GM12892 (cell line): ENCODE data around the gene SVEP1.
"Not testable (repeated sequence)": the region's sequence is repeated elsewhere in the genome, so short reads cannot be mapped to it uniquely, and the experiment has no call there.

Experiments
- DNase-seq: peaks from one replicate; pipeline ENCODE4 v3.0.0; 2011; ENCODE audit not compliant: insufficient read length
- FAIRE-seq: peaks from 2 replicates; lab custom pipeline; 2011; peaks lifted over from hg19 to GRCh38; lab: Jason Lieb, UNC
- POLR2A ChIP-seq: IDR thresholded peaks from 2 replicates; pipeline ENCODE4 v1.6.1; 2011; ENCODE audit warnings: low read depth, low read length, control low read depth
- POLR2AphosphoS5 ChIP-seq: IDR thresholded peaks from 2 replicates; pipeline ENCODE4 v1.6.1; 2011; ENCODE audit warnings: low read depth, low read length, control low read depth
- TAF1 ChIP-seq: IDR thresholded peaks from 2 replicates; pipeline ENCODE4 v1.6.1; 2011; ENCODE audit warnings: low read depth, mild to moderate bottlenecking, control low read depth, low read length, borderline replicate concordance

Gene SVEP1

GRCh38 chr9:110429453-110429852 lies 150.1 kb downstream of the SVEP1 start:
- TF ChIP-seq POLR2AphosphoS5, result no peak
- TF ChIP-seq TAF1, result no peak
- no peak for TF ChIP-seq POLR2A
- DNase-seq, result no peak
- no peak for FAIRE-seq

GRCh38 chr9:110427497-110428104 lies 151.9 kb downstream of the SVEP1 start:
- no peak for DNase-seq
- FAIRE-seq, result peak; percentile 79
- TF ChIP-seq POLR2AphosphoS5, result no peak
- TF ChIP-seq POLR2A, result no peak
- TF ChIP-seq TAF1, result no peak

- FAIRE-seq (no peak), DNase-seq (no peak)
- no peak for TF ChIP-seq POLR2A
- no peak for TF ChIP-seq POLR2AphosphoS5
- no peak for TF ChIP-seq TAF1
Observed at GRCh38 chr9:110426052-110426709, 153.4 kb downstream of the SVEP1 start.

- TF ChIP-seq TAF1, result no peak
- TF ChIP-seq POLR2AphosphoS5, result no peak
- no peak for TF ChIP-seq POLR2A
- no peak for DNase-seq
- no peak for FAIRE-seq
Observed at GRCh38 chr9:110414471-110414870, 165.1 kb downstream of the SVEP1 start.

- TF ChIP-seq POLR2A (no peak), POLR2AphosphoS5 (no peak), TAF1 (no peak)
- FAIRE-seq (no peak), DNase-seq (no peak)
Observed at GRCh38 chr9:110410961-110411360, 168.6 kb downstream of the SVEP1 start.

- no peak for DNase-seq
- TF ChIP-seq POLR2AphosphoS5 (no peak), TAF1 (no peak), POLR2A (no peak)
- FAIRE-seq, result no peak
Observed at GRCh38 chr9:110408598-110408997, 170.9 kb downstream of the SVEP1 start.

GRCh38 chr9:110405858-110406443 lies 173.6 kb downstream of the SVEP1 start:
- TF ChIP-seq POLR2A (no peak), TAF1 (no peak), POLR2AphosphoS5 (no peak)
- DNase-seq, result no peak
- no peak for FAIRE-seq

GRCh38 chr9:110404473-110404872 lies 175.1 kb downstream of the SVEP1 start:
- FAIRE-seq, result no peak
- DNase-seq, result no peak
- TF ChIP-seq POLR2A, result no peak
- TF ChIP-seq POLR2AphosphoS5, result no peak
- TF ChIP-seq TAF1, result no peak

- DNase-seq, result no peak
- TF ChIP-seq POLR2AphosphoS5 (no peak), TAF1 (no peak), POLR2A (no peak)
- no peak for FAIRE-seq
Observed at GRCh38 chr9:110399983-110400382, 179.6 kb downstream of the SVEP1 start.

GRCh38 chr9:110398992-110399391 lies 180.5 kb downstream of the SVEP1 start:
- not testable (repeated sequence) for DNase-seq, FAIRE-seq

- no peak for DNase-seq
- no peak for TF ChIP-seq POLR2A
- no peak for TF ChIP-seq TAF1
- no peak for TF ChIP-seq POLR2AphosphoS5
- no peak for FAIRE-seq
Observed at GRCh38 chr9:110391826-110392485, 187.6 kb downstream of the SVEP1 start.
